Pons (tissue), 1 donor: ENCODE results near the gene CER1.
"Not testable (repeated sequence)": the region's sequence is repeated elsewhere in the genome, so short reads cannot be mapped to it uniquely, and the experiment has no call there.

Experiments
- DNase-seq: peaks from one replicate; pipeline ENCODE4 v3.0.0-alpha.2; 2016; ENCODE audit warnings: low spot score

Gene CER1

GRCh38 chr9:14715102-14715501 lies 7.4 kb downstream of the CER1 start:
- no peak for DNase-seq

- no peak for DNase-seq
Measured at GRCh38 chr9:14713187-14713767, 9.3 kb downstream of the CER1 start.

GRCh38 chr9:14710804-14711203 lies 11.7 kb downstream of the CER1 start:
- DNase-seq = no peak

- no peak for DNase-seq
Measured at GRCh38 chr9:14706530-14707140, 15.9 kb downstream of the CER1 start.

- DNase-seq = no peak
Measured at GRCh38 chr9:14705079-14705478, 17.5 kb downstream of the CER1 start.

- no peak for DNase-seq
Measured at GRCh38 chr9:14704281-14704680, 18.3 kb downstream of the CER1 start.

- no peak for DNase-seq
Measured at GRCh38 chr9:14702200-14702720, 20.3 kb downstream of the CER1 start.

- DNase-seq = peak; percentile 40
Measured at GRCh38 chr9:14693251-14693861, 29.2 kb downstream of the CER1 start, which contains the start of gene ZDHHC21. Gene ZDHHC21, minus strand, starts transcription at chr9:14693432. Its CDS starts 19,092 bp downstream, at chr9:14674340.

- peak; percentile 29 for DNase-seq
Measured at GRCh38 chr9:14692470-14693250, 29.9 kb downstream of the CER1 start.

GRCh38 chr9:14690948-14691730 lies 31.4 kb downstream of the CER1 start:
- peak; percentile 13 for DNase-seq

GRCh38 chr9:14687042-14687719 lies 35.4 kb downstream of the CER1 start:
- DNase-seq = no peak

- no peak for DNase-seq
Measured at GRCh38 chr9:14686168-14686567, 36.4 kb downstream of the CER1 start.

GRCh38 chr9:14682616-14683015 lies 39.9 kb downstream of the CER1 start:
- not testable (repeated sequence) for DNase-seq

GRCh38 chr9:14678776-14679175 lies 43.8 kb downstream of the CER1 start:
- no peak for DNase-seq

- DNase-seq = no peak
Measured at GRCh38 chr9:14677872-14678271, 44.7 kb downstream of the CER1 start.

- DNase-seq = no peak
Measured at GRCh38 chr9:14677396-14677795, 45.1 kb downstream of the CER1 start.

- DNase-seq = no peak
Measured at GRCh38 chr9:14674630-14675029, 47.9 kb downstream of the CER1 start.

GRCh38 chr9:14671377-14671776 lies 51.2 kb downstream of the CER1 start:
- DNase-seq = no peak

GRCh38 chr9:14670718-14671117 lies 51.8 kb downstream of the CER1 start:
- no peak for DNase-seq
